GM19043 (cell line): ENCODE measurements around the gene PDCD4.

ENCODE experiments used
- ATAC-seq: cut with Tn5 transposase; IDR thresholded peaks from one replicate; pipeline ENCODE4 v1.9.1; 2021; ENCODE audit warnings: low read depth; ENCODE audit not compliant: unreplicated experiment

Gene PDCD4

GRCh38 chr10:110918269-110918642 lies 46.5 kb downstream of the PDCD4 start:
- peak; percentile 49 for ATAC-seq

GRCh38 chr10:110918643-110919348 lies 47.1 kb downstream of the PDCD4 start, which contains the start of gene BBIP1:
Gene BBIP1, minus strand, starts transcription at chr10:110919180. Its CDS starts 1,023 bp downstream, at chr10:110918157.
- ATAC-seq, result peak; percentile 69

- peak; percentile 1 for ATAC-seq
Measured at GRCh38 chr10:110919349-110919931, 47.7 kb downstream of the PDCD4 start, which contains the start of gene SHOC2. Gene SHOC2, plus strand, starts transcription at chr10:110919604. Its CDS starts 44,755 bp downstream, at chr10:110964359.

GRCh38 chr10:110919971-110920881 lies 48.5 kb downstream of the PDCD4 start:
- ATAC-seq, result peak; percentile 27

GRCh38 chr10:110923856-110924493 lies 52.2 kb downstream of the PDCD4 start:
- ATAC-seq, result peak; percentile 34

- no peak for ATAC-seq
Measured at GRCh38 chr10:110927461-110927860, 55.7 kb downstream of the PDCD4 start.

- ATAC-seq, result no peak
Measured at GRCh38 chr10:110931769-110932381, 60.1 kb downstream of the PDCD4 start.

- no peak for ATAC-seq
Measured at GRCh38 chr10:110932505-110933180, 60.9 kb downstream of the PDCD4 start.

- ATAC-seq, result no peak
Measured at GRCh38 chr10:110936757-110937156, 65.0 kb downstream of the PDCD4 start.

- ATAC-seq, result no peak
Measured at GRCh38 chr10:110939419-110939818, 67.7 kb downstream of the PDCD4 start.

GRCh38 chr10:110944792-110945396 lies 73.2 kb downstream of the PDCD4 start:
- ATAC-seq, result no peak

- no peak for ATAC-seq
Measured at GRCh38 chr10:110946496-110946895, 74.8 kb downstream of the PDCD4 start.

GRCh38 chr10:110947061-110947595 lies 75.4 kb downstream of the PDCD4 start:
- no peak for ATAC-seq
